PC-3 (cell line): ENCODE data around the gene STXBP1. TPM values are rescaled to one million over a fixed set of nuclear protein-coding genes. Genes with fewer than 3 reads are reported as not detected.

Source experiments
- ATAC-seq: fragments of 200-7000 bp; cut with Tn5 transposase; 2 replicates; pipeline ENCODE4 v1.9.1; 2020; ENCODE audit warnings: mild to moderate bottlenecking, moderate library complexity
- BruUV-seq: library from RNA; stranded (reverse); fragments of 400-500 nt; replicated peaks from 2 replicates; lab custom pipeline; 2021; lab: Mats Ljungman, UMichigan
- CTCF ChIA-PET: fragments of 300-600 bp; sonication (Branson Sonifier 250); formaldehyde crosslinking; loops from one replicate; lab custom pipeline; 2022; ENCODE audit warnings: antibody characterized with exemption; lab: Charles Lee
- POLR2A ChIA-PET: fragments of 300-600 bp; sonication (Branson Sonifier 250); formaldehyde crosslinking; loops from one replicate; lab custom pipeline; 2022; ENCODE audit warnings: antibody characterized with exemption; ENCODE audit not compliant: unreplicated experiment; lab: Charles Lee
- DNase-seq: peaks from one replicate; pipeline ENCODE4 v3.0.0-alpha.2; 2015
- H2AFZ ChIP-seq: fragments of 300-600 bp; sonication (generic); 2 replicates; pipeline ENCODE4 v1.6.0; 2016; ENCODE audit warnings: antibody characterized with exemption, low read length
- H3F3A ChIP-seq: fragments of 300-600 bp; sonication (generic); one replicate; pipeline ENCODE4 v1.6.0; 2017; ENCODE audit warnings: antibody characterized with exemption, low read length, control low read depth, mild to moderate bottlenecking; ENCODE audit not compliant: unreplicated experiment
- H3K27ac ChIP-seq: fragments of 300-600 bp; sonication (generic); 2 replicates; pipeline ENCODE4 v1.5.1; 2016; ENCODE audit warnings: mild to moderate bottlenecking, low read length
- H3K27me3 ChIP-seq: fragments of 300-600 bp; sonication (generic); 2 replicates; pipeline ENCODE4 v1.6.1; 2016; ENCODE audit warnings: low read length, mixed read lengths
- H3K36me3 ChIP-seq: fragments of 300-600 bp; sonication (generic); 2 replicates; pipeline ENCODE4 v1.6.1; 2016; ENCODE audit warnings: low read depth, mixed run types, low read length, mixed read lengths
- H3K4me1 ChIP-seq: fragments of 300-600 bp; sonication (generic); 2 replicates; pipeline ENCODE4 v1.5.1; 2016; ENCODE audit warnings: low read length; ENCODE audit not compliant: insufficient read depth
- H3K4me2 ChIP-seq: fragments of 300-600 bp; sonication (generic); 2 replicates; pipeline ENCODE4 v1.6.0; 2016; ENCODE audit warnings: low read length
- H3K4me3 ChIP-seq: fragments of 300-600 bp; sonication (generic); 2 replicates; pipeline ENCODE4 v1.5.1; 2016; ENCODE audit warnings: mild to moderate bottlenecking, low read length, mixed read lengths
- H3K79me2 ChIP-seq: fragments of 300-600 bp; sonication (generic); 2 replicates; pipeline ENCODE4 v1.6.1; 2017; ENCODE audit warnings: low read length, mixed read lengths
- H3K9ac ChIP-seq: fragments of 300-600 bp; sonication (generic); 2 replicates; pipeline ENCODE4 v1.6.0; 2016; ENCODE audit warnings: mild to moderate bottlenecking, low read length
- H3K9me2 ChIP-seq: fragments of 300-600 bp; sonication (generic); replicated peaks from 2 replicates; pipeline ENCODE4 v1.6.1; 2016; ENCODE audit warnings: mixed run types, low read length, mixed read lengths
- H3K9me3 ChIP-seq: fragments of 300-600 bp; sonication (generic); 2 replicates; pipeline ENCODE4 v1.6.1; 2016; ENCODE audit warnings: low read length, mixed read lengths
- H4K20me1 ChIP-seq: fragments of 300-600 bp; sonication (generic); 2 replicates; pipeline ENCODE4 v1.6.1; 2016; ENCODE audit warnings: low read length, mixed read lengths
- CTCF ChIP-seq: fragments of 300-600 bp; sonication (generic); conservative IDR thresholded peaks from 2 replicates; pipeline ENCODE4 v1.5.1; 2017; ENCODE audit warnings: antibody characterized with exemption, low read depth, mild to moderate bottlenecking, low read length
- EZH2 ChIP-seq: fragments of 300-600 bp; sonication (generic); IDR thresholded peaks from one replicate; pipeline ENCODE4 v1.6.1; 2017; ENCODE audit warnings: antibody characterized with exemption, mild to moderate bottlenecking, low read length; ENCODE audit not compliant: unreplicated experiment
- EZH2phosphoT487 ChIP-seq: fragments of 300-600 bp; sonication (generic); IDR thresholded peaks from 2 replicates; pipeline ENCODE4 v1.6.1; 2018; ENCODE audit warnings: mild to moderate bottlenecking, antibody characterized with exemption, low read length, borderline replicate concordance
- intact Hi-C: fragments of 100-400 bp; cut with micrococcal nuclease; formaldehyde crosslinking; loops from 2 replicates; pipeline ENCODE4 v1.9.0; 2023
- total RNA-seq: library from RNA; depleted of rRNA; stranded (reverse); fragments of >200 nt; gene quantifications from 2 replicates; pipeline ENCODE4 v1.2.3, GENCODE V29; 2014

STXBP1 gene
- total RNA-seq, 1 experiment from 2014 or later: 9.1 TPM

- peak overlapping the region; percentile 71 for H3K4me2 ChIP-seq
- no peak for ATAC-seq
- intact Hi-C loops: loop anchor here (1.0 to 10.0 kb wide), 2 partner anchors 13 to 342 kb away; partner anchors contain the start of gene ST6GALNAC4
- peak; percentile 49 for DNase-seq
- no peaks in the 10 kb centered on the region for H3K36me3 ChIP-seq
- no peaks in the 10 kb centered on the region for H3F3A ChIP-seq
- H3K9ac ChIP-seq: peak overlapping the region; percentile 69
- H3K79me2 ChIP-seq: peaks cover 10% of the 10 kb centered on the region
- no peaks in the 10 kb centered on the region for H3K9me2 ChIP-seq
- ChIA-PET POLR2A (interaction anchor here (0.6 kb wide), 1 partner anchor 36 kb away, joined by 3 read pairs; no protein-coding TSS in a partner anchor), CTCF (interaction anchor here (0.6 to 0.7 kb wide), 3 partner anchors 28 to 92 kb away, joined by 3 to 9 read pairs (median 4); no protein-coding TSS in a partner anchor)
- peaks cover 55% of the 10 kb centered on the region for H3K4me1 ChIP-seq
- no peaks in the 10 kb centered on the region for H4K20me1 ChIP-seq
- BruUV-seq: no TSS peak
- peak overlapping the region; percentile 41; the same call in 1 of the 2 replicates for H3K4me3 ChIP-seq
- H2AFZ ChIP-seq: no peak overlapping the region
- no peak for TF ChIP-seq EZH2phosphoT487
- no peak for TF ChIP-seq CTCF
- TF ChIP-seq EZH2: no peak
- H3K27me3 ChIP-seq: no peaks in the 10 kb centered on the region
- peak overlapping the region; percentile 89 for H3K27ac ChIP-seq
- no peaks in the 10 kb centered on the region for H3K9me3 ChIP-seq
Measured at GRCh38 chr9:127572961-127573721, 38.9 kb upstream of the STXBP1 start.

GRCh38 chr9:127574072-127574993, 37.7 kb upstream of the STXBP1 start:
- peak; percentile 58 for ATAC-seq
- BruUV-seq: no TSS peak
- Histone ChIP-seq H3K27ac (peak overlapping the region; percentile 89), H3K36me3 (no peaks in the 10 kb centered on the region), H3F3A (no peaks in the 10 kb centered on the region), H3K9me3 (no peaks in the 10 kb centered on the region), H3K27me3 (no peaks in the 10 kb centered on the region), H2AFZ (no peak overlapping the region), H3K4me2 (peak overlapping the region; percentile 71), H3K4me1 (peaks cover 63% of the 10 kb centered on the region), H3K9ac (peak overlapping the region; percentile 69), H3K9me2 (no peaks in the 10 kb centered on the region), H3K4me3 (peak overlapping the region; percentile 41), H3K79me2 (peaks cover 5% of the 10 kb centered on the region; the same call in 1 of the 2 replicates), H4K20me1 (no peaks in the 10 kb centered on the region)
- POLR2A ChIA-PET: no interaction called here
- TF ChIP-seq EZH2: no peak
- no peak for TF ChIP-seq EZH2phosphoT487
- no peak for TF ChIP-seq CTCF
- intact Hi-C loops: loop anchor here (10.0 kb wide), 1 partner anchor 340 kb away; the partner anchor contains the start of gene ST6GALNAC4
- CTCF ChIA-PET: no interaction called here
- peak; percentile 93 for DNase-seq
